Ovary (tissue), 9 donors: Measurements from ENCODE around the gene PAQR8. TPM values are rescaled to one million over a fixed set of nuclear protein-coding genes. Genes with fewer than 3 reads are reported as not detected.

ENCODE experiments used
- DNase-seq, 5 donors: peaks; one replicate each; pipeline ENCODE4 v3.0.0-alpha.2; 2019 to 2020
- H3K27ac ChIP-seq, 2 donors: fragments of 200-600 bp; one replicate each; pipeline versions ENCODE4 v1.5.1 to v1.8.0; 2019 to 2022
- H3K27me3 ChIP-seq: fragments of 200-600 bp; one replicate; pipeline ENCODE4 v1.8.0; 2022
- H3K36me3 ChIP-seq: fragments of 200-600 bp; sonication (generic); one replicate; pipeline ENCODE4 v1.5.1; 2019
- H3K4me1 ChIP-seq: one replicate; pipeline ENCODE4 v1.8.1; 2013; ENCODE audit warnings: mild to moderate bottlenecking, moderate library complexity; ENCODE audit not compliant: insufficient read depth
- H3K4me3 ChIP-seq: fragments of 200-600 bp; sonication (generic); one replicate; pipeline ENCODE4 v1.5.1; 2017
- H3K9me3 ChIP-seq, 2 donors: fragments of 200-600 bp in 1 of 2; sonication (generic) in 1 of 2; one replicate each; pipeline versions ENCODE4 v1.5.1 to v1.8.1; 2013 to 2019; ENCODE audit warnings: mild to moderate bottlenecking in 1 of 2, moderate library complexity in 1 of 2
- EP300 ChIP-seq: sonication (generic); formaldehyde crosslinking; IDR thresholded peaks from one replicate; pipeline ENCODE4 v1.6.1; 2017; ENCODE audit warnings: antibody characterized with exemption
- POLR2A ChIP-seq: fragments of 450-650 bp; IDR thresholded peaks from one replicate; pipeline ENCODE4 v1.6.1; 2017; ENCODE audit warnings: antibody characterized with exemption, mild to moderate bottlenecking, moderate library complexity
- WGBS, 3 donors: extraction: QIAGEN DNeasy Blood & Tissue Kit in 1 of 3; methylation state at CpG; one replicate each; pipeline versions ENCODE4 v1.1.5 to v1.1.7; 2013 to 2017; 5-methylcytosine and 5-hydroxymethylcytosine counted together
- intact Hi-C, 4 donors: fragments of 100-400 bp; cut with DNase I; formaldehyde crosslinking; loops; one replicate each; pipeline versions ENCODE4 v1.11.0 to v1.15.1; 2022 to 2023
- polyA plus RNA-seq, 2 donors: library from polyadenylated mRNA; stranded (reverse); fragments of 200-250 nt in 1 of 2; fragments of 350-450 nt in 1 of 2; fragmentation: Illumina TruSeq in 1 of 2; extraction: RNeasy Lipid Tissue Mini Kit (QIAGEN cat#74804) in 1 of 2; gene quantifications; one replicate each; pipeline ENCODE4 v1.2.3, GENCODE V29; 2013 to 2014
- total RNA-seq, 7 donors: library from RNA; depleted of rRNA in 2 of 7; stranded (reverse); fragments of >200 nt in 2 of 7; fragmentation: NEBNext Ultra II Directional in 3 of 7; extraction: Animal tissue kit (Norgen Biotek cat#: 25700) in 3 of 7; gene quantifications; one replicate each; pipeline versions ENCODE4 v1.1.0 to v1.2.4, GENCODE V29; 2016 to 2023
- TF ChIP-seq, protein P1 (sequence below), 3 donors: fragments of 450-650 bp in 2 of 3; fragments of 200-600 bp in 1 of 3; IDR thresholded peaks; one replicate each; pipeline versions ENCODE4 v1.5.1 to v1.8.0; 2016 to 2022; ENCODE audit warnings: antibody characterized with exemption in 3 of 3, mild to moderate bottlenecking in 1 of 3
- donor health status: DM: no; HTN: no; CAD: no; lungs with moderate emphysema.
- donor health status: DM: no; HTN: no; CAD: no.
- donor health status: Bipolar disorder and iron deficiency.
- donor health status: DM: yes; HTN: yes; CAD: no.
- donor health status: DM: no; HTN: no; CAD: no.
- donor health status: DM: yes; HTN: yes; CAD: no.

PAQR8 gene
- total and polyA plus RNA-seq, 9 donors, result 13.2 to 33.6 (median 24.0) TPM

DNA sequence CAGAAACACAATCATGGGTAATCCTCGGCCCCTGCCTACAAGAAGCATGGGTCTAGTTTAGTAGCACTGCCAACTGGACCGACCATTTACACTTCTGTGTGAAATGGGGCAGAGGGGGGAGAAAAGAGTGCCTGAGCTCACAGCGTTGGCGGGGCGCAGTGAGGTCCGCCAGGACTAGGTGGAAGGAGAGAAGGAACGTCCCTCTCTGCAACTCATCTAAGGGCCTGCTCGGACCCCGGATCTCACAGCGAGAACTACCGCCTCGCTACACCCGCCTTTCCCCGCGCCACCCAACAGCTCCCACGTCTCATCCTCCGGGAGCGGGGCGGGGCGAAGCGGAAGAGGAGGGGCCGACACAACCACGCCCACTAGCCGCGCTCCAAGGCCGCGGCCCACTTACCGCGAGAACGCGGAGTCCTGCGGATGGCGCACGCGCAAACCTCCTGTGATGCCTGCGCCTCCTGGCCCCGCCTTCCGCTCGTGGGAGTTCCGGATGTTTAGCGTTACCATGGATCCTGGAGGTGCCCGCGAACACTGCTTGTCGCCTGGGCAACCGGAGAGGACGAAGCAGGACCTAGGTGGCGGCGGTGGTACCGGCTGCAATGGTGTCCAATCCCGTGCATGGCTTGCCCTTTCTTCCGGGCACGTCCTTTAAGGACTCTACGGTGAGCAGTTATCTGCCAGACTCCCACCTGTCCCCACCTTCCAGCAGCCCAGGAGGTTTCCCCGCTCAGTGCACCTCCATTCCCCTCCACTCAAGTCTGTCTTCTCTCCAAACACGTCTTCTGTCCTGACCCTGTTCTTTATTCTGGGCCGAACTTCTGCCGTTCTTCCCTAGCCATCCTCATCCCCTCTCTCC is 58.1 kb downstream of the PAQR8 start, which contains the start of gene EFHC1:
EFHC1 (plus strand) TSS at position 534 of the 859 bp plus-strand sequence; CDS start at position 603, 69 bp downstream.
- Histone ChIP-seq H3K36me3 (no peaks in the 10 kb centered on the region), H3K4me3 (peak within 1 kb of the TSS; percentile 68), H3K9me3 (no peaks in the 10 kb centered on the region), H3K27me3 (no peaks in the 10 kb centered on the region), H3K27ac (peak within 1 kb of the TSS; percentile 40 to 72), H3K4me1 (peaks cover 5% of the 10 kb centered on the region)
- 0 to 1% (median 0%) methylated on average over 44 to 57 of the region's 57 CpGs for WGBS, 3 donors
- intact Hi-C loops, result loop anchor here (2.0 to 10.0 kb wide), 10 partner anchors 85 to 245 kb away; partner anchors contain the start of genes TRAM2 (in 3 of the 4) and MCM3 (in 1 of the 4)
- TF ChIP-seq EP300 (no peak), POLR2A (peak; percentile 79)
- TF ChIP-seq, protein P1, sequence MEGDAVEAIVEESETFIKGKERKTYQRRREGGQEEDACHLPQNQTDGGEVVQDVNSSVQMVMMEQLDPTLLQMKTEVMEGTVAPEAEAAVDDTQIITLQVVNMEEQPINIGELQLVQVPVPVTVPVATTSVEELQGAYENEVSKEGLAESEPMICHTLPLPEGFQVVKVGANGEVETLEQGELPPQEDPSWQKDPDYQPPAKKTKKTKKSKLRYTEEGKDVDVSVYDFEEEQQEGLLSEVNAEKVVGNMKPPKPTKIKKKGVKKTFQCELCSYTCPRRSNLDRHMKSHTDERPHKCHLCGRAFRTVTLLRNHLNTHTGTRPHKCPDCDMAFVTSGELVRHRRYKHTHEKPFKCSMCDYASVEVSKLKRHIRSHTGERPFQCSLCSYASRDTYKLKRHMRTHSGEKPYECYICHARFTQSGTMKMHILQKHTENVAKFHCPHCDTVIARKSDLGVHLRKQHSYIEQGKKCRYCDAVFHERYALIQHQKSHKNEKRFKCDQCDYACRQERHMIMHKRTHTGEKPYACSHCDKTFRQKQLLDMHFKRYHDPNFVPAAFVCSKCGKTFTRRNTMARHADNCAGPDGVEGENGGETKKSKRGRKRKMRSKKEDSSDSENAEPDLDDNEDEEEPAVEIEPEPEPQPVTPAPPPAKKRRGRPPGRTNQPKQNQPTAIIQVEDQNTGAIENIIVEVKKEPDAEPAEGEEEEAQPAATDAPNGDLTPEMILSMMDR (IDR thresholded peaks at IDR 0.05), result no peak
- peak; percentile 98 to 100 (median 99) for DNase-seq

DNA sequence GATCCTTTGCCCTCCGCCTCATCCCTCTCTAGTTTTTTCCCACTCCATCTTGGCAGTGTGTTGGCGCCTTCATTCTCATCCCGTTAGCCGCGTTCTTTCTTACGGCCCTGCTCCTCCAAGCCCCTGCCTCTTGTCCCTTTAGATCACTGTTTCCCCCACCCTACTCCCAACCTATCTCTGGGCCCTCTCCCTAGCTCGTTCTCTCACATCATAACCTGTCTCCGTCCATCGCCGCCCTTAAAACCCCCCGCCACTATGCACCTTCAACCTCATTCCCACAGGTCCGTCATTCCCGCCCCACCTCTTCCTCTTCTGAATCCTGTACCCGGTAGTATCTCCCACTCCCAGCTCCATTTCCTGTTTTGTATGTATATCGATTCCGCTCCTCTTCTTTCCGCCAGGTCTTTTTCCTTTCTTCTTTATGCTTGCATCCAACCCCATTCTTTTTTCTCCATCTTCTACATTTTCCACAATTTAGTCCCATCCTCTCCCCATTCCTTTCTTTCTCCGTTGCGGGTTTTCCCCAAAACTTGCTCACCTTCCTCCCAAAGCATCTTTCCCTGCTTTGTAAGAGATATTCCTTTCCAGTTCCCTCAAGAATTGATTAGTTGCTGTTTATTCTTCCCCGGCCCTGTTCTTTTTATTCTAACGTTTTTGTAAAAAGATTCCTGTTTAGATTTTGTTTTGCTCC is 58.9 kb downstream of the PAQR8 start:
- Histone ChIP-seq H3K36me3 (no peaks in the 10 kb centered on the region), H3K27ac (peak overlapping the region in 1 of 2 donors; percentile 9), H3K9me3 (no peaks in the 10 kb centered on the region), H3K27me3 (no peaks in the 10 kb centered on the region), H3K4me1 (peaks cover 5% of the 10 kb centered on the region), H3K4me3 (peak overlapping the region; percentile 68)
- TF ChIP-seq EP300, result no peak
- TF ChIP-seq POLR2A, result no peak
- intact Hi-C loops, result loop anchor here in 3 of 4 donors (2.0 to 10.0 kb wide), 6 partner anchors 84 to 244 kb away; partner anchors contain the start of gene TRAM2 (in 1 of the 3)
- WGBS, 3 donors, result 1 to 2% (median 1%) methylated on average over 21 of the region's 21 CpGs
- DNase-seq, result peak in 3 of 5 donors; percentile 35 to 50 (median 41)

DNA sequence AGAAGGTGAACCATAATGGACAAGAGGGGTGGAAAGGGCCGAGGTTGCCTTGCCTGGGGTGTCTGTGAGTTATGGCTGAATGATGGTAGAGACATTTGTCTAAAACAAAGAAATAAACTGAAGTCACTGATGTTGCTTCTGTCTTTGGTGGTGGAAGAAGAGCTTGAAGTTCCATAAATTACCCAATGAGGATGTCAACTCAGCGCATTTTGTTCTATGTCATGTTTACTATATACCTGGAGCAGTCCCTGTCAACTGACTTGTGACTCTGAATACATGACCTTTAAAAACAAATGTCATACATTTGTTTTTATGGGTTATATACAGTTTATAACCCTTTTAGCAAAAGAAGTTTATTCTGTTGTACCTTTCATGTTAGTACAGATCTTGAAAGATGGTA is 60.2 kb downstream of the PAQR8 start:
- Histone ChIP-seq H3K9me3 (no peaks in the 10 kb centered on the region), H3K4me1 (peaks cover 5% of the 10 kb centered on the region), H3K27ac (no peak overlapping the region), H3K27me3 (no peaks in the 10 kb centered on the region), H3K4me3 (no peak overlapping the region), H3K36me3 (no peaks in the 10 kb centered on the region)
- DNase-seq, result no peak
- intact Hi-C loops, result loop anchor here in 3 of 4 donors (5.0 to 10.0 kb wide), 5 partner anchors 83 to 175 kb away; partner anchors contain the start of gene TRAM2 (in 1 of the 3)
- TF ChIP-seq, protein P1 (IDR thresholded peaks at IDR 0.05), result no peak
- no peak for TF ChIP-seq POLR2A
- no peak for TF ChIP-seq EP300
- 94 to 95% (median 94%) methylated on average over 2 of the region's 2 CpGs for WGBS, 3 donors

DNA sequence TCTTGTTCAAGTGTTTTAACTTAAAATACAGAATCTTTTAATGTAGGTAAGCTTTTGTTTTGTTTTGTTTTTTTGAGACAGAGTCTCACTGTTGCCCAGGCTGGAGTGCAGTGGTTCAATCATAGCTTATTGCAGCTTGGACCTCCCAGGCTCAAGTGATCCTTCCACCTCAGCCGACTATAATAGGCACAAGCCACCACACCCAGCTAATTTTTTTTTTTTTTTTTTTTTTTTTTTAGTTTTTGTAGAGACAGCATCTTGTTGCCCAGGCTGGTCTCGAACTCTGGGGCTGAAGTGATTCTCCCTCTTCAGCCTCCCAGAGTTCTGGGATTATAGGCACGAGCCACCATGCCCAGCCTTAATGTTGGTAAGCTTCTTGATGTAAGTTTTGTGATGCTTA is 61.5 kb downstream of the PAQR8 start:
- TF ChIP-seq, protein P1 (IDR thresholded peaks at IDR 0.05), result no peak
- Histone ChIP-seq H3K9me3 (no peaks in the 10 kb centered on the region), H3K4me3 (no peak overlapping the region), H3K27me3 (no peaks in the 10 kb centered on the region), H3K36me3 (no peaks in the 10 kb centered on the region), H3K27ac (no peak overlapping the region), H3K4me1 (peaks cover 5% of the 10 kb centered on the region)
- WGBS, 3 donors, result 64 to 70% (median 69%) methylated on average over 3 of the region's 3 CpGs
- intact Hi-C loops, result loop anchor here in 3 of 4 donors (5.0 to 10.0 kb wide), 5 partner anchors 81 to 174 kb away; partner anchors contain the start of gene TRAM2 (in 1 of the 3)
- DNase-seq, result no peak
